A549 (cell line): ENCODE results near the gene RERE. TPM values are rescaled to one million over a fixed set of nuclear protein-coding genes. Genes with fewer than 3 reads are reported as not detected.
A peak's percentile ranks its signal among the peaks of the same experiment; 100 is the strongest.

Source experiments
- ATAC-seq, 2 experiments: fragments of 200-7000 bp in 1 of 2; fragments of >200 bp in 1 of 2; cut with Nextera tagmentation in 1 of 2; cut with Tn5 transposase in 1 of 2; 3 replicates each; pipeline versions ENCODE4 v1.8.0 to v1.9.1; 2018 to 2020; ENCODE audit warnings: mild to moderate bottlenecking in 1 of 2, moderate library complexity in 1 of 2
- CTCF ChIA-PET: fragments of 300-600 bp; sonication (Branson Sonifier 250); formaldehyde crosslinking; extraction: SDS; loops from one replicate; lab custom pipeline; 2021; ENCODE audit warnings: antibody characterized with exemption, inconsistent platforms; lab: Yijun Ruan, JAX
- POLR2A ChIA-PET: fragments of 350-600 bp; formaldehyde crosslinking; extraction: SDS; loops from one replicate; lab custom pipeline; 2021; ENCODE audit warnings: antibody characterized with exemption, inconsistent platforms; lab: Yijun Ruan, JAX
- DNase-seq, 2 experiments: peaks; one replicate each; pipeline versions ENCODE4 v3.0.0 to v3.0.0-alpha.2; 2011 to 2016; ENCODE audit warnings: low read depth in 1 of 2, low spot score in 1 of 2
- FAIRE-seq: peaks from 2 replicates; lab custom pipeline; 2011; peaks lifted over from hg19 to GRCh38; lab: Jason Lieb, UNC
- H3K27ac ChIP-seq, 2 experiments: fragments of >200 bp; sonication (Bioruptor Twin); formaldehyde crosslinking; 3 replicates each; pipeline ENCODE4 v1.5.1; 2016 to 2017
- H3K4me1 ChIP-seq: fragments of >200 bp; sonication (Bioruptor Twin); formaldehyde crosslinking; 3 replicates; pipeline ENCODE4 v1.6.1; 2016
- H3K4me2 ChIP-seq: fragments of >200 bp; sonication (Bioruptor Twin); formaldehyde crosslinking; 3 replicates; pipeline ENCODE4 v1.6.1; 2016
- H3K4me3 ChIP-seq: fragments of >200 bp; sonication (Bioruptor Twin); formaldehyde crosslinking; 3 replicates; pipeline ENCODE4 v1.5.1; 2016
- H3K9me3 ChIP-seq: fragments of >200 bp; sonication (Bioruptor Twin); formaldehyde crosslinking; 3 replicates; pipeline ENCODE4 v1.6.1; 2016
- EHMT2 ChIP-seq: fragments of 200-600 bp; sonication (generic); IDR thresholded peaks from 2 replicates; pipeline ENCODE4 v1.6.1; 2016; ENCODE audit warnings: antibody characterized with exemption, low read depth, mild to moderate bottlenecking, moderate library complexity
- FOXS1 ChIP-seq: fragments of 250-450 bp; sonication (Bioruptor Pico); IDR thresholded peaks from 2 replicates; pipeline ENCODE4 v1.5.0; 2020; ENCODE audit warnings: mild to moderate bottlenecking, moderate library complexity
- HES2 ChIP-seq: fragments of >200 bp; sonication (Bioruptor Twin); formaldehyde crosslinking; IDR thresholded peaks from 2 replicates; pipeline ENCODE4 v1.6.1; 2016
- KDM5A ChIP-seq: fragments of 200-600 bp; sonication (generic); IDR thresholded peaks from 2 replicates; pipeline ENCODE4 v1.6.1; 2016; ENCODE audit warnings: antibody characterized with exemption, mild to moderate bottlenecking
- PBX3 ChIP-seq: IDR thresholded peaks from 2 replicates; pipeline ENCODE4 v1.6.1; 2012
- SREBF2 ChIP-seq: fragments of 450-650 bp; IDR thresholded peaks from 2 replicates; pipeline ENCODE4 v1.6.1; 2014; ENCODE audit warnings: mild to moderate bottlenecking, moderate library complexity
- ZFP36 ChIP-seq: fragments of 450-650 bp; IDR thresholded peaks from 2 replicates; pipeline ENCODE4 v1.6.1; 2014; ENCODE audit warnings: borderline replicate concordance; ENCODE audit not compliant: partially characterized antibody
- WGBS: methylation state at CpG from one replicate; pipeline ENCODE4 v1.1.6; 2017; ENCODE audit errors: missing lambda C conversion rate; 5-methylcytosine and 5-hydroxymethylcytosine counted together
- polyA plus RNA-seq, 4 experiments: library from polyadenylated mRNA; depleted of rRNA in 3 of 4; stranded (reverse); fragments of >200 nt; fragmentation: RNase III in 1 of 4; extraction: RNeasy Plus Mini Kit Qiagen cat#74134 plus additional on column Dnase treatment in 1 of 4; gene quantifications; 2 replicates in 3 of 4; 3 replicates in 1 of 4; pipeline ENCODE4 v1.2.3, GENCODE V29; 2011 to 2017
- TF ChIP-seq, protein P1 (sequence below): fragments of 200-600 bp; sonication (generic); IDR thresholded peaks from 2 replicates; pipeline ENCODE4 v1.6.1; 2016; ENCODE audit warnings: antibody characterized with exemption, mild to moderate bottlenecking, moderate library complexity
- TF ChIP-seq, protein P2 (sequence below): IDR thresholded peaks from 2 replicates; pipeline ENCODE4 v1.6.1; 2012; ENCODE audit warnings: low read depth, borderline replicate concordance
- TF ChIP-seq, protein P3 (sequence below): IDR thresholded peaks from 2 replicates; pipeline ENCODE4 v1.6.1; 2012
- TF ChIP-seq, protein P4 (sequence below): fragments of >200 bp; sonication (Bioruptor Twin); formaldehyde crosslinking; IDR thresholded peaks from 3 replicates; pipeline ENCODE4 v1.6.1; 2016

RERE gene
- polyA plus RNA-seq, 2 of the 4 experiments (the other 2 are of a cell fraction) = 12.6 to 28.6 TPM

GRCh38 chr1:8653878-8654277 is 163.6 kb downstream of the RERE start (continued):
- TF ChIP-seq, protein P1, sequence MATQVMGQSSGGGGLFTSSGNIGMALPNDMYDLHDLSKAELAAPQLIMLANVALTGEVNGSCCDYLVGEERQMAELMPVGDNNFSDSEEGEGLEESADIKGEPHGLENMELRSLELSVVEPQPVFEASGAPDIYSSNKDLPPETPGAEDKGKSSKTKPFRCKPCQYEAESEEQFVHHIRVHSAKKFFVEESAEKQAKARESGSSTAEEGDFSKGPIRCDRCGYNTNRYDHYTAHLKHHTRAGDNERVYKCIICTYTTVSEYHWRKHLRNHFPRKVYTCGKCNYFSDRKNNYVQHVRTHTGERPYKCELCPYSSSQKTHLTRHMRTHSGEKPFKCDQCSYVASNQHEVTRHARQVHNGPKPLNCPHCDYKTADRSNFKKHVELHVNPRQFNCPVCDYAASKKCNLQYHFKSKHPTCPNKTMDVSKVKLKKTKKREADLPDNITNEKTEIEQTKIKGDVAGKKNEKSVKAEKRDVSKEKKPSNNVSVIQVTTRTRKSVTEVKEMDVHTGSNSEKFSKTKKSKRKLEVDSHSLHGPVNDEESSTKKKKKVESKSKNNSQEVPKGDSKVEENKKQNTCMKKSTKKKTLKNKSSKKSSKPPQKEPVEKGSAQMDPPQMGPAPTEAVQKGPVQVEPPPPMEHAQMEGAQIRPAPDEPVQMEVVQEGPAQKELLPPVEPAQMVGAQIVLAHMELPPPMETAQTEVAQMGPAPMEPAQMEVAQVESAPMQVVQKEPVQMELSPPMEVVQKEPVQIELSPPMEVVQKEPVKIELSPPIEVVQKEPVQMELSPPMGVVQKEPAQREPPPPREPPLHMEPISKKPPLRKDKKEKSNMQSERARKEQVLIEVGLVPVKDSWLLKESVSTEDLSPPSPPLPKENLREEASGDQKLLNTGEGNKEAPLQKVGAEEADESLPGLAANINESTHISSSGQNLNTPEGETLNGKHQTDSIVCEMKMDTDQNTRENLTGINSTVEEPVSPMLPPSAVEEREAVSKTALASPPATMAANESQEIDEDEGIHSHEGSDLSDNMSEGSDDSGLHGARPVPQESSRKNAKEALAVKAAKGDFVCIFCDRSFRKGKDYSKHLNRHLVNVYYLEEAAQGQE = no peak
- TF ChIP-seq EHMT2 = no peak

- TF ChIP-seq ZFP36 (no peak), PBX3 (no peak)
- TF ChIP-seq, protein P2, sequence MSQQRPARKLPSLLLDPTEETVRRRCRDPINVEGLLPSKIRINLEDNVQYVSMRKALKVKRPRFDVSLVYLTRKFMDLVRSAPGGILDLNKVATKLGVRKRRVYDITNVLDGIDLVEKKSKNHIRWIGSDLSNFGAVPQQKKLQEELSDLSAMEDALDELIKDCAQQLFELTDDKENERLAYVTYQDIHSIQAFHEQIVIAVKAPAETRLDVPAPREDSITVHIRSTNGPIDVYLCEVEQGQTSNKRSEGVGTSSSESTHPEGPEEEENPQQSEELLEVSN = no peak
- H3K27ac ChIP-seq = no peak overlapping the region
- no peaks in the 10 kb centered on the region for H3K9me3 ChIP-seq
- ChIA-PET CTCF (interaction anchor here (0.9 to 1.2 kb wide), 2 partner anchors 18 to 48 kb away, joined by 3 read pairs; no protein-coding TSS in a partner anchor), POLR2A (no interaction called here)
- no peak overlapping the region for H3K4me2 ChIP-seq
- peaks cover 7% of the 10 kb centered on the region; the same call in 2 of the 3 replicates for H3K4me1 ChIP-seq
- FAIRE-seq (no peak), DNase-seq (no peak), ATAC-seq (no peak)
- no peak overlapping the region for H3K4me3 ChIP-seq
- WGBS = 74% methylated on average over 7 of the region's 7 CpGs
These were observed 164.9 kb downstream of the RERE start for GRCh38 chr1:8652467-8653046.

- FAIRE-seq = no peak
- ChIA-PET CTCF (interaction anchor here (0.9 to 1.2 kb wide), 2 partner anchors 19 to 49 kb away, joined by 3 read pairs; no protein-coding TSS in a partner anchor), POLR2A (no interaction called here)
These were observed 165.5 kb downstream of the RERE start for GRCh38 chr1:8651962-8652361.

DNA sequence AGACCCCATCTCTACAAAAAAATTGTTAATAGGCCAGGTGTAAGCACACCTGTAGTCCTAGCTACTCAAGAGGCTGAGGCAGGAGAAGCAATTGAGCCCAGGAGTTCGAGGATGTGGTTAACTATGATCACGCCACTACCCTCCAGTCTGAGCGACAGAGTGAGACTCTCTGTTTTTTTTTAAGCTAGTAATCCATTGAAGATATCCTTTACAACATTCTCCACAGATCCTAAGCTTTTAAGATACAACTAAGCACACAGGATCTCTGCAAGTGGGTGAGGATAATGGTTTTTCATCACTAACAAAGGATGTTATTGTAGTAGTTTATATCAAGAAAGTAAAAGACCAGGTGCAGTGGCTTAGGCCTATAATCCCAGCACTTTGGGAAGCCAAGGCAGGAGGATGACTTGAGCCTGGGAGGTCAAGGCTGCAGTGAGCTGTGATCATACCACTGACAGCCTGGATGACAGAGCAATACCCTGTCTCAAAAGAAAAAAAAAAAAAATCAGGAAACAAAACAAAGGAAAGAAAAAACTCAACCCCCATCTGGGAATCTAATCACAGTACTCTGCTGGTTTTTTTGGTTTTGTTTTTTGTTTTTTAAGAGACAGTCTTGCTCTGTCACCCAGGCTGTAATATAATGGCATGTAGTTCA is 166.1 kb downstream of the RERE start:
- FAIRE-seq = no peak
- DNase-seq = no peak
- ATAC-seq = peak in 1 of 2 experiments; percentile 23; a peak in 1 of 6 replicates
- ChIA-PET CTCF (interaction anchor here (0.7 to 1.2 kb wide), 3 partner anchors 24 to 75 kb away, joined by 3 to 5 read pairs (median 3); no protein-coding TSS in a partner anchor), POLR2A (interaction anchor here (0.7 kb wide), 1 partner anchor 554 kb away, joined by 5 read pairs; no protein-coding TSS in a partner anchor)
- WGBS = 89% methylated on average over 3 of the region's 3 CpGs
- Histone ChIP-seq H3K4me1 (peaks cover 7% of the 10 kb centered on the region; the same call in 2 of the 3 replicates), H3K27ac (no peak overlapping the region), H3K4me2 (no peak overlapping the region), H3K4me3 (no peak overlapping the region), H3K9me3 (no peaks in the 10 kb centered on the region)
- no peak for TF ChIP-seq SREBF2
- TF ChIP-seq, protein P3, sequence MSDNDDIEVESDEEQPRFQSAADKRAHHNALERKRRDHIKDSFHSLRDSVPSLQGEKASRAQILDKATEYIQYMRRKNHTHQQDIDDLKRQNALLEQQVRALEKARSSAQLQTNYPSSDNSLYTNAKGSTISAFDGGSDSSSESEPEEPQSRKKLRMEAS = no peak

More at GRCh38 chr1:8651962-8652361, 165.5 kb downstream of the RERE start:
- Histone ChIP-seq H3K4me3 (no peak overlapping the region), H3K9me3 (no peaks in the 10 kb centered on the region), H3K4me1 (peaks cover 7% of the 10 kb centered on the region; the same call in 2 of the 3 replicates), H3K4me2 (no peak overlapping the region), H3K27ac (no peak overlapping the region)
- TF ChIP-seq, protein P4, sequence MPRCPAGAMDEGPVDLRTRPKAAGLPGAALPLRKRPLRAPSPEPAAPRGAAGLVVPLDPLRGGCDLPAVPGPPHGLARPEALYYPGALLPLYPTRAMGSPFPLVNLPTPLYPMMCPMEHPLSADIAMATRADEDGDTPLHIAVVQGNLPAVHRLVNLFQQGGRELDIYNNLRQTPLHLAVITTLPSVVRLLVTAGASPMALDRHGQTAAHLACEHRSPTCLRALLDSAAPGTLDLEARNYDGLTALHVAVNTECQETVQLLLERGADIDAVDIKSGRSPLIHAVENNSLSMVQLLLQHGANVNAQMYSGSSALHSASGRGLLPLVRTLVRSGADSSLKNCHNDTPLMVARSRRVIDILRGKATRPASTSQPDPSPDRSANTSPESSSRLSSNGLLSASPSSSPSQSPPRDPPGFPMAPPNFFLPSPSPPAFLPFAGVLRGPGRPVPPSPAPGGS = no peak
- TF ChIP-seq HES2 (no peak), KDM5A (no peak), FOXS1 (CRISPR knock-in tag) (no peak)
- 85% methylated on average over 2 of the region's 2 CpGs for WGBS
- ATAC-seq = peak in 1 of 2 experiments; percentile 33; a peak in 1 of 6 replicates
- DNase-seq = no peak
